Activated CD4-positive, alpha-beta T cell treated with anti-CD3 and anti-CD28 coated beads, Interleukin-2, amount 50 U/mL, for 16 hours (primary cell): Measurements from ENCODE around the gene NTN4.
A peak's percentile ranks its signal among the peaks of the same experiment; 100 is the strongest.

Experiments used
- DNase-seq: peaks from one replicate; pipeline ENCODE4 v3.0.0-alpha.2; 2020

NTN4 gene

DNA sequence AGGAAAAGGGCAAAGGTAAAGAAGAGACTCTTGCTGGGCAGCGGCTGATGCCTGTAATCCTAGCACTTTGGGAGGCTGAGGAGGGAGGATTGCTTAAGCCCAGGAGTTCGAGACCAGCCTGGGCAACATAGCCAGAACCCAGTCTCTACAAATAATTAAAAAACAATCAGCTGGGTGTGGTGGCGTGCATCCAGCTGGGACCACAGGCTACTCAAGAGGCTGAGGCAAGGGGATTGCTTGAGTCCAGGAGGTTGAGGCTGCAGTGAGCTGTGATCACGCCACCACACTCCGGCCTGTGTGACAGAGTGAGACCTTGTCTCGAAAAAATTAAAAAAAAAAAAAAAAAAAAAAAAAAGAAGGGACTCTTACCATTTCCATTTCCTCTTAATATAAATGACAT lies 138.9 kb downstream of the NTN4 start:
- DNase-seq, result no peak

DNA sequence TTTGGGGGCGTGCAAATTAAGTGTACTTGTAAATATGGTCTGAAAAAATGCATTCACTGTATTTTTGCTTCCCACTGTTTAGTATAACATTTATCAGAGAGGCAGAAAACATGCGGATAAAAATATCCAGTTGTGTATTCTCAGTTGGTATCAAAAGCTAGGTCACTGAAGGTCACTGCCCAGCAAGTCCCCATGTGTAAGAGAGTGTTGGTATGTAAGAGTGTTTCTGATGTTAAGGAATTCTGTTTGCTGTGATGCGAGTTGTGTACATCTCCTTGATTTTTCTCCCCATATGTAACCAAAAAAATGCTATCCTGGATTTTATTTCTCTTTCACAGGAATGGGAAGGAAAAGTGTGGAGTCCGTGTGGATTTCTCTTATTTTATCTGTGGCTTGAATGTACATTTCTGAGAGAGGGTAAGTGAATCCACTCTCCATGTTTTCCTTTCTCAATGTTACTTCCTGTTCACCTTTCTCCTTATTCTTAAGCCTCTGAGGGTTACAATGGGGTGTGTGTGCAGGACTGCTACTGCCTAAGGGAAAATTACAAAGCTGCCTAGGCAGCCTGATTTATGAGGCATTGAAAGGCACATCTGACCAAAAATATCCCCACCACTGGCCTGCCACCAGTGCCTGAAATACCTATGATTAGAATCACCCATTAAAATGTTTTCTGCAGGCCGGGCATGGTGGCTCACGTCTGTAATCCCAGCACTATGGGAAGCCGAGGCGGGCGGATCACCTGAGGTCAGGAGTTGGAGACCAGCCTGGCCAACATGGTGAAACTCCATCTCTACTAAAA lies 141.4 kb downstream of the NTN4 start:
- DNase-seq, result no peak

DNA sequence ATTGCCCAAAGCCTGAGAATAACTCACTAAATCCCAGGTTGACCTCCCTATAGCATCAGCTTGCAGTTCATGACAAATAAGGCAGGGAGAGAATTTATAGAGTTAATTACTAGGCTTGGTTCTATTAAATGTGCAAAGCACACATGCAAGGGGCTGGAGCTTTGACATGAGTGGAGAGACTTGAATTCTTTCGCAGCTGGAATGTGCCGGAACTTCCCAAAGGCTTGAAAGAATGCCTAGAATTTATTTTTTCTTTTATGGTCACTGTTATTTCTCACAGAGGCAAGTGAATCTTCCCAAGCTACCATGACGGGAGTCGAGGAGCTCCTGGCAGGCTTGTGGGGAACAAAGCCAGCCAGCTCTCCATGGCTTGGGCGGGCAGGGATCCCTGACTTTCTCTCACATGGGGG lies 143.8 kb downstream of the NTN4 start:
- no peak for DNase-seq

DNA sequence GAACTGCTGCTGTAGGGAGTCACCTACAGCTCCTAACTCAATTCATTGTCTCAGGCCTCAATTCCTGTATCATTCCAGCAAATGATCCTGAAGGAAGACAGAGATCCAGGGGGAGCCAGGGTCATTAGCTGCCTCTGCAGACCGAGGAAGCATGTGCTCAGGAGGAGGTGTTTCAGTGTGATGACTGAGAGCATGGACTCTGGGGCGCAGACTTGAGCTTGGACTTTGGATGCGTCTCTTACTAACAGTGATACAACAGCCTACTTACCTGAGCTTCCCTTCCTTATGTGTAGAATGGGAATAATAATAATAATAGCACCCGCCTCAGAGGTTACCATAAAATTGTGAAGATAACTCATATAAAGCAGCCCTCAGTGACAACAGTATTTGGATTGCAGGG lies 147.3 kb downstream of the NTN4 start:
- DNase-seq, result no peak

DNA sequence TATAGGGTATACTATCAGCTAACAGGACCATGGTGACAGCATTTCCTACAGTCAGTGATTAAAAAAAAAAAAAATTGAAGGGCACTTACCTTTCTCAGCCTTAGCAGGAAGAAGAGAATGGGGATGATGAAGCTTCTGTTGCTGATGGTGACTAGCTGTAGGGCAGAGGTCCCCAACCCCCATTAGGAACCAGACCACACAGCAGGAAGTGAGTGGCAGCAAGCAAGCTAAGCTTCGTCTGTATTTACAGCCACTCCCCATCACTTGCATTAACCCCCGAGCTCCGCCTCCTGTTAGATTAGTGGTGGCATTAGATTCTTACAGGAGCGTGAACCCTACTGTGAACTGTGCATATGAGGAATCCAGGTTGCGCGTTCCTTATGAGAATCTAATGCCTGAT lies 148.0 kb downstream of the NTN4 start:
- no peak for DNase-seq

DNA sequence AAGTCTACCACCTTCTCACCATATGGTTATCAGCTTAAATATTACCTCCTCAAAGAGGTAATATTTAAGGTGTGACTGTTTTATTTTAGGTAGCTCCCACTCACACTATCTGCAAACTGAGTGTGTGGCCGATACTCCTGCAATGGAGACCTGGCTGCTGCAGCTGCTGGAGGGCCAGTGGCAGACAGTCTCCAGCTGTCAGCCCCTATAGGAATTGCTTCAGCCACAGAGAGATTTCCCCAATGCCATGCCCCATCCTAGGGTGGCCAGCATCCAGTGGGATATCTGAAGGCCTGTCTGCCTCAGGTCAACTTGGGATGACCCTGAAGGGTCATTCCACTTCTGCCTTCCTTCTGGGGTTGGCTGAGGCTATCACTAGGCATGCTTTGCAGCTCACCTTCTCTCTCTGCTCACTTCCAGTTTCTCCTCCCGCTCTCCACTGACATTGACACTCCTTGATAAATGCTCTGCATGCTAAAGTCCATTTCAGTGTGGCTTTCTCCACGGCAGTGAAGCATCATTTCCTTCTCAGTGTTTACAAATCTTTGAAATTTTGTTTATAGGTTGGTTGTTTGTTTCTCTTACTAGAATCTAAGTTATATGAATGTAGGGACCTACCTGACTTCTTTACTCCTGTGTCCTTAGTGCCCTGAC lies 149.1 kb downstream of the NTN4 start:
- DNase-seq, result no peak

DNA sequence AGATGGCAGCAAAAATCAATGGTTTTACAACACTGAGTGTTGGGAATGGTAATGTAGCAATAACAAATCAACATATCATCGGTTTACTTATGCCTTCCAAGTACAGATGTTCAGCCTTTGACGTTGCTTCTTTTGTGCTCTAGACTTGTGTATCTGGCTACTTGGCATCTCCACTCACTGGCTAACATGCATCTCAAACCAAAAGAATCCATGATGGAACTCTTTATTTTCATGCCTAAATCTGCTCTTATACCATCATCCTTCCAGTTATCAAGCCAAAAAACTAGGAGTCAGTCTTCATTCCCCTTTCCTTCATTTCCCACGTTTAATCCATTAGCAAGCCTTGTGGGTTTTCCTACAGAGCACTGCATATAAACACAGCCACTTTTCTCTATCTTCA lies 150.0 kb downstream of the NTN4 start:
- DNase-seq, result no peak

DNA sequence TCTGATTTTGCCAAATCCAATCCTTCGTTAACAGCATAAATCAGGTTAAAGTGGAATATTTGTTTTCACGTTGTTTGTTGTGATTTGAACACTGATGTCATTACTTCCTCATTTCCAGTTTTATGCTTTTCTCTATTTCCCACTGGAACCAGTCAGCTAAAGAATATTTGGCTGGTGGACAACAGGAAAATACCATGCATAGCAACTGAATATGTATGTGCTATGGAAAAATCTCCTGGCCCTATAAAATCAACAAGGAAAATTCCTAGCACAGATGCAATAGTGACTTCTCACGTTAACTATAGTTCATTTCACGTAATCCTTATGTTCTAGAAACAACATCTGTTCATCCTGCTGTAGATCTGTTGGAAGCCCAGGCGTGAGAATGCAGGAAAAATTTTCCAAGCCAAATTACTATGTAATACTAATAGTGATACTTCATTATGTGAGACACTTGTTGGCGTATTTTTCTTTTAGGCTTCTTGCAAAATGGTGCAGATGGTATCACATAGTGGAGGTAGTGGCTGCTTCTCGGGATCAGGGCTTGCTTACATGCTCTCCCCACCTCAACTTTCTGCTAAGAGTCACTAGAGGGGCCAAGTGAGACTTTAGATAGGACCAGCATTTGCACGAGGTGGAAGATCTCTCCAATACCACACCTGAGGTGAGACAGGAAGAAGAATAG lies 153.0 kb downstream of the NTN4 start:
- no peak for DNase-seq

DNA sequence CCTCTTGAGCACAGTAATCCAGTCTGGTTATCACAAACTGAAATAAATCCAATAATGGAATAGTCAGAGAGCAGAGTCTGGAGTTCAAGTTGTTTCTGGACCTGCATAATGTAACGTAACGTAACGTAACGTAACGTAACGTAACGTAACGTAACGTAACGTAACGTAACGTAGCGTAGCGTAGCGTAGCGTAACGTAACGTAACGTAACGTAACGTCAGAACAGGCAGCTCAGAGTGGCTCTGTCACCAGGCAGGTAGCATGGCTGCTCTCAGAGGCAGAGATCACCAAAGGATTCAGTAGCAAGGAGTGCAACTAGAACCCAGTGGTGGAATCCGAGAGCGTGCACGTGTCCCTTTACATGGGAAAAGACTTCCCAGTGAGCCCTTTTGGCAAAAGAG lies 153.6 kb downstream of the NTN4 start:
- no peak for DNase-seq

DNA sequence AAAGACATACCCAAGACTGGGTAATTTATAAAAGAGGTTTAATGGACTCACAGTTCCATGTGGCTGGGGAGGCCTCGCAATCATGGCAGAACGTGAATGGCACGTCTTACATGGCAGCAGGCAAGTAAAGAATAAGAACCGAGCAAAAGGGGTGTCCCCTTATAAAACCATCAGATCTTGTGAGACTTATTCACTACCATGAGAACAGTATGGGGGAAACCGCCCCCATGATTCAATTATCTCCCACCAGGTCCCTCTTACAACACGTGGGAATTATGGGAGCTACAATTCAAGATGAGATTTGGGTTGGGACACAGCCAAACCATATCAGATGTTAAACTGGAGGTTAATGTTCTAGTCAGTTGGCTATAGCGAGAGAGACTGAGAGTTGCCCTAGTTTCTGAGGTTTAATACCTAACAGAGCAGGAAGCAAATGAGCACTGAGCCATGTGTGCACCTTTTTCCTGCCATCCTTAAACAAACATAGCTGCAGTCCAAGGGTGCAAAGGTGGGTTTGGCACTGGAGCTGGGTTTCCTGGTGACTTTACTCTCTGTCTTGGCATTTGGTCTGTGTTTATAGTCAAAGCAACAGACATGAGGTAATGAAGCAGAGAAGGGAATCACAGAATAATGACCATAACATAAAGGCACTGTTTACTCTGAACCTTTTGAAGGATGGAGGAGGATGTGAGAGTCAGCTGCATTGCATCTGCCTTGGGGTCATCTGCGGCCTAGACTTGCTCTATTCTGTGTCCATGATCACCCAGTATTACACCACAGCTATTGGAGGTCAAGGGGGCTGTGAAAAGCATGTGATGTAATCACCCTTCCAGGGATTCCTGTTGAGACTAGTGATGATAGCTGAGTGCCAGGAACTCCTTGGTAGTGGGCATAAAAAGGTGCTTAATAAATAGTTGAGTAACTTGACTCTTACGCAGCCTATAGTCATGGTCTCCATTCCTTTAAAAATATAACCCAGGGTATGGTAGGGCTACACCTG lies 155.6 kb downstream of the NTN4 start:
- no peak for DNase-seq

DNA sequence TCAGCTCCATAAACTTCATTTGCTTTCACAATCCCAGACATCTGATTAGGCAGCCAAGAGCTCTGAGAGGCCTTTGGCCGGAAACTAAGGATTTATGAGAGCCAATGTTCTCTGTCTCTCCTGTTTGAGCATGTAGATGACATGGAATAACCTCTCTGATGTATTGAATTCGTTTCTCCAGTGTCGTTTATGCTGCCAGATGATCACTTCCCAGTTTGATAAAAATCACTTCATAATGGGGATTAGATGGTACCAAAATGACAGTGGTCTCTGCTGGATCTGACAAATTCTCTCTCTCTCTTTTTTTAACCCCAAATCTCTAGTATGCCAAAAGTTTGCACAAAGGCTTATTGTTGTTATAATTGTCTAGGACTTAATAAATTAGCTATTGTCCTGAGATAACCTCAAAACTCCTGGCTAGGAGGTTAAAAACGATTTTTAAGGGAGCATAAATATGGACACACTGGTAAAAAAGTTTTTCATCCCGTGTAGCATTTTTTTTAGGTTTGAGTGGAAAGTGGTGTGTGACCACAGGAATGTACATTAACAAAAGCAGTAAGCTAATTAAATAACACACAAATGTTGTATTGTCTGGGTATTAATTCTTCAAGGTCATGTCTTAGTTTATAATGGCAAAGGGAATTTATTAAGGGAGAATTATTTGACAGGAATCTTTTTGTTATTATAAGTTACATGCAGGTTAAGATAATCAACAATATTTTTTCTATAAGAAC lies 156.7 kb downstream of the NTN4 start:
- DNase-seq, result no peak

DNA sequence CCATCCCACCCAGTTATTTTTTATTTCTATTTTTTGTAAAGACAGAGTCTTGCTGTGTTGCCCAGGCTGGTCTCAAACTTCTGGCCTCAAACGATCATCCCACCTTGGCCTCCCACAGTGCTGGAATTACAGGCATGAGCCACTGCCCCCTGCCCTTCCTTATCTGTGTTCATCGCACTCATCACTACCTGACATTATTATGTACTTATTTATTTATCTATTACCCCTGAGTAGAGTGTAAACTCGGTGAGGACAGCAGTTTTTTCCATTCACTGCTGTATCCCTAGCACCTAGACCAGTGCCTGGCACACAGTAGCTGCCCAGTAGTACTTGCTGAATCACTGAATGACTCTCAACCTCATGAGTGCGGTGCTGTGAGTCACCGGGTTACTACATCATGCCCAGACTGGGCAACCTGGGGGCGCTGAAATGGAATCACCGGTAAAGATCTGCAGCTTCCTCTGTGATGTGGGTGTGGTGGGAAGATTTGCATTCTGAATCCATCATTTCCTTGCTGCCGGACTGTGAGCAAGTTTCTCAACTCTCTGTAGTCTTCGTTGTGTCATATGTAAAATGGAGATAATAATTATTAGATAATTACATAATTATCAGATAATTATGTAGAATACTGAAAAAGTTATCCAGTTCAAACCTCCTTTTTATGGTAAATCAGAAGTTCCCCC lies 157.4 kb downstream of the NTN4 start:
- no peak for DNase-seq

DNA sequence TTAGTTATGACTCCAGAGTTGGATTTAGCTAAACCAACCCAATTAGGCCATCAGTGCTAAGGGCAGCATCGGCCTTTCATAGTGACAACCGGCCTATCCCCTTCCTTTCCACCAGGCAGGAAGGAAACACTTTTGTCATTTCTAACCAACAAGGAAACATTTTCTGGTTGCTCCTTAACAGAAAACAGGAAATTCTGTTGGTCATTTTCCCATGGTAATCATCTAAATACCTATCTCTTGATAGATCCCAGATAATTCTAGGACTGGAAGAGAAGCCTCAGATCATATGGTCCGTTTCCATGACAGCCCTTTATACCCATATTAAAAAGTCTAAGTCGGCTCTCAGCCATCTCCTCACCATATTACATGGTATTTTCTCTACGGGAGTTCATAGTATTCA lies 160.1 kb downstream of the NTN4 start:
- no peak for DNase-seq

DNA sequence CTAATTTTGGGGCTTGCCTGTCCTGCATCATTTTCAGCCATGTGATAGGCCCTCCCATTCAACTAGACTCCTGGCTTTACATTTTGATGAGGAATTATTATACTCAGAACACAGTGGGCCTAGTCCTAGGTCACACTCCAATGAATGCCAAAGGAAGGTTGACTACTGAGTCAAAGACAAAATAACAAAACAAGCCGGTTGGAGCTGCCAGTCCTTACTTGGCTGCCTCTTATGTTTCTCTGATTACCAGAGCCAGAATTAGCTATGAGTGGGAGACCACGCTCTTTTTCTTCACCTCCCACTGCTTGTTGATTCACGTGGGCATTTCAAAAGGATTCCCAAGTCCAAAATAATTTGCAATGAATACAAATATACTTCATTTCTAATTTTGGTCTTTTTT lies 161.2 kb downstream of the NTN4 start:
- no peak for DNase-seq

DNA sequence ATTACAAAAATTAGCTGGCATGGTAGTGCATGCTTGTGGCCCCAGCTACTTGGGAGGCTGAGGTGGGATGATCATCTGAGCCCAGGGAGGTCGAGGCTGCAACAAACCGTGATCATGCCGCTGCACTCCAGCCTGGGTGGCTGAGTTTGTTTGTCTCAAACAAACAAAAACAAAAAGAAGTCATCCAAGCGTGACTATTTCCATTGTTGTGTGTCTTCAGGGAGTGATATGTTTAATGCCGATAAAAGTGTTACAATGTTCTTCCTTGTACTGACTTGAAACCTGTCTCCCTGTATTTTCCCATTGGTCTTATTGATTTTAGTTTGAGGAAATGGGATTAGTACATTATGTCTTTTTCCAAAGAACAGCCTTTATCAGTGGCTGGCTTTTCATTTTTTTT lies 163.7 kb downstream of the NTN4 start:
- DNase-seq, result no peak

DNA sequence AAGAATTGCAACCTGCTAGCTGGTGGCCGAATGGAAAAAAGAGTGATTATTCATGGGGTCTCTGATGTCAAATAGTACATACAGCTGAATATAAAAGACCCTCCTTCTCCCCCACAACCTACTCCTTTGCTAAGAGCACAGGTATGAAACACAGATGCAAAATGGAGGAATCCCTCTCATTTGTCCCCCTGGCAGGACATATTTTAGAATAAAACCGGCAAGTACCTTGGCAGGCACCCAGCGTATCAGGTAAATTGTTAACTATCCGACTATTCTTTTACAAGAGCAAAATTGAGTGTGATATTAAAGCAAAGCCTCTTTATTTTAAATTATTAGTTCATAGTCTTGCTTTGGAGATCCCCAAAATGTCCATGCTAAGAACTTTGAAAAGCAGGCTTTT lies 165.6 kb downstream of the NTN4 start:
- DNase-seq, result no peak

DNA sequence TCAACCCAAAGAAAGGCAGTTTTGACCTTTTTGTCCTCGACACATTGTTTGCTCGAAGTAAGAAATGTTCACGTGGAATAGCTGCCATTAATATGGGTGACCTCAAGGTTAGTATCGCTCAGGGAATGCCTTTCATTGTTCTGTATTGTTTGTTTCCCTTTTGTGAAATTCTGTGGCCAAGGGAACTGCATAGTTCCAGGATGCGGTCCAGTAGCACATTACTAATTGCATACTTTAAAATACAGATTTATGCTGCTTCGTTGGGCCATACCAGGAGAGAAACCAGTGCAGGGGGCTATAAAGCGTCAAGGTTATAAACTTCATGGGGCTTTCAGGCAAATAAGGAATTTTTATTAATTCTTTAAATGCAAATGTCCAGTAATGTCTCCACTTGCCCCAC lies 166.0 kb downstream of the NTN4 start:
- no peak for DNase-seq

DNA sequence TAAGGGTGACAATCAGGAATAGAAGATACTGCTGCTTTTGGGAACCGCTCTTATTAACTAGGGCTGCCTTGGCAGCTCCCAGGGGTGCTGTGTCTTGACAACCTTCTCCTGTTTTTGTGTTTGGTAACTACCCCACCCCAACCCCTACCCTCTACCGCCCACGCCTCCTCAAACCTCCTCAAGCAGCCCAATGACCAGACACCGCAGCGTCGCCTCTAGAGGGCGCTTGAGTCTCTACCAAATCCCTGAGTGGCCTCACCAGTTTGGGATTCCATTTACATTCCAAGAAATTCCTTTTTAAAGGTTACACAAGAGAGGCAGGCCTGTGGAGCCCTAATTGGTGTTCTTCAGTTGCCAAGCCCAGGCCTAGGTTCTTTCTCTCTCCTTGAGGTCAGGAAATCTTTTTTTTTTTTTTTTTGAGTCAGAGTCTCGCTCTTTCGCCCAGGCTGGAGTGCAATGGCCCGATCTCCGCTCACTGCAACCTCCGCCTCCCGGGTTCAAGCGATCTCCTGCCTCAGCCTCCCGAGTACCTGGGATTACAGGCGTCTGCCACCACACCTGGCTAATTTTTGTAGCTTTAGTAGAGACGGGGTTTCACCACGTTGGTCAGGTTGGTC lies 166.9 kb downstream of the NTN4 start:
- peak; percentile 8 for DNase-seq

DNA sequence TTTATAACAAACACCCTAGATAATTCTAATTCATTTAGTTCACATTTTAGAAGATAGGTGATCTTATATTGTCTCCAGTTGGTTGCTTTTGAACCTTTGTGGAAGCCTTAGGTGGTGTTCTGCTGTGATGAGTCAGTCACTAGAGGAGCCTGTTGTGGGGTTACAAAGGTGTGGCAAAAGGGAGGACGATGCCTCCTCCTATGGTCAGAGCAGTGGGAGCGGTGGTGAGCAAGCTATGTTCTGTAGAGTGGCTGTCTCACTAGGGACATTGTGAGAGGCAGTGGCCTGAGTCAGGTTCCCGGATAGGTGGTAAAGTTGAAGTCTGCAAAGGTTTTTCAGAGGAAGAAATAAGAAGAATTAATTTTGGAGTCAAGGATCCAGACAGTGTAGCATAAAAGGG lies 167.7 kb downstream of the NTN4 start:
- no peak for DNase-seq

DNA sequence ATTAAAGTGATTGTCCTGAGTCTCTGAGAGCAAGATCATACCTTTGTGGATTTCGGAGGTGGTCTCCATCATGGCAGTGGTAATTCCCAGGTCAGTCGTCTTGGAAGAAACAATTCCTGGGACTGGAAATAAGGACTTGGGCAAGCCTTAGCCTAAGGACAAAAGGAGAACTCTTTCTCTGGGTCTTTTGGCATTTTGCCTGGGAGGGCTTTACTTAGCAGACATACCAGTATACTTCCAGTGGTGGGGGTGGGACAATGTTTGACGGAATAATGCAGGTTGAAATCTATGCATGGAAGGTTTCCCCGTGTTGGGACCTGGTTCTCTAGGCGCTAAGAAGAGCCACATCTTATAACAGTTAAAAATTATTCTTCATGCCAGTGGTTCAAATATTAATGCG lies 168.8 kb downstream of the NTN4 start:
- no peak for DNase-seq

DNA sequence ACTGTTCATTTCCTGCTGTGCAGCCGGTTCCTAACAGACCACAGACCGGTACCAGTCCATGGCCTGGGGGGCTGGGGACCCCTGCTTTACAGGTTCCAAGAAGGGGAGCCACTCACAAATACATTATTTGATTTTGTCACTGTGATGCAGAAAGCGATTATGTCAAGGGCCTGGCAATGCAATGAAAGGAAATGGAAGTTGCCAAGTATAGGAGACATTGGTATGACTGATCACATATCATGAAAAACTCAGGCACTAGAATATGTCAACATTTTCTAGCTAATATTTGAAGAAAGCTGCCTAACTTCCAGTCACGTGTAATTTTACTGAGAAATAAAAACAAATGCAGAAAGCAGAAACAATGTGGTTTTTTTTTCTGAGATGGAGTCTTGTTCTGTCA lies 170.4 kb downstream of the NTN4 start:
- DNase-seq, result no peak
